PC-3 (cell line): Measurements from ENCODE around the gene MAGEL2. TPM values are rescaled to one million over a fixed set of nuclear protein-coding genes. Genes with fewer than 3 reads are reported as not detected.

ENCODE experiments used
- ATAC-seq: fragments of 200-7000 bp; cut with Tn5 transposase; 2 replicates; pipeline ENCODE4 v1.9.1; 2020; ENCODE audit warnings: mild to moderate bottlenecking, moderate library complexity
- BruUV-seq: library from RNA; stranded (reverse); fragments of 400-500 nt; replicated peaks from 2 replicates; lab custom pipeline; 2021; lab: Mats Ljungman, UMichigan
- CTCF ChIA-PET: fragments of 300-600 bp; sonication (Branson Sonifier 250); formaldehyde crosslinking; loops from one replicate; lab custom pipeline; 2022; ENCODE audit warnings: antibody characterized with exemption; lab: Charles Lee
- POLR2A ChIA-PET: fragments of 300-600 bp; sonication (Branson Sonifier 250); formaldehyde crosslinking; loops from one replicate; lab custom pipeline; 2022; ENCODE audit warnings: antibody characterized with exemption; ENCODE audit not compliant: unreplicated experiment; lab: Charles Lee
- DNase-seq: peaks from one replicate; pipeline ENCODE4 v3.0.0-alpha.2; 2015
- H2AFZ ChIP-seq: fragments of 300-600 bp; sonication (generic); 2 replicates; pipeline ENCODE4 v1.6.0; 2016; ENCODE audit warnings: antibody characterized with exemption, low read length
- H3F3A ChIP-seq: fragments of 300-600 bp; sonication (generic); one replicate; pipeline ENCODE4 v1.6.0; 2017; ENCODE audit warnings: antibody characterized with exemption, low read length, control low read depth, mild to moderate bottlenecking; ENCODE audit not compliant: unreplicated experiment
- H3K27ac ChIP-seq: fragments of 300-600 bp; sonication (generic); 2 replicates; pipeline ENCODE4 v1.5.1; 2016; ENCODE audit warnings: mild to moderate bottlenecking, low read length
- H3K27me3 ChIP-seq: fragments of 300-600 bp; sonication (generic); 2 replicates; pipeline ENCODE4 v1.6.1; 2016; ENCODE audit warnings: low read length, mixed read lengths
- H3K36me3 ChIP-seq: fragments of 300-600 bp; sonication (generic); 2 replicates; pipeline ENCODE4 v1.6.1; 2016; ENCODE audit warnings: low read depth, mixed run types, low read length, mixed read lengths
- H3K4me1 ChIP-seq: fragments of 300-600 bp; sonication (generic); 2 replicates; pipeline ENCODE4 v1.5.1; 2016; ENCODE audit warnings: low read length; ENCODE audit not compliant: insufficient read depth
- H3K4me2 ChIP-seq: fragments of 300-600 bp; sonication (generic); 2 replicates; pipeline ENCODE4 v1.6.0; 2016; ENCODE audit warnings: low read length
- H3K4me3 ChIP-seq: fragments of 300-600 bp; sonication (generic); 2 replicates; pipeline ENCODE4 v1.5.1; 2016; ENCODE audit warnings: mild to moderate bottlenecking, low read length, mixed read lengths
- H3K79me2 ChIP-seq: fragments of 300-600 bp; sonication (generic); 2 replicates; pipeline ENCODE4 v1.6.1; 2017; ENCODE audit warnings: low read length, mixed read lengths
- H3K9ac ChIP-seq: fragments of 300-600 bp; sonication (generic); 2 replicates; pipeline ENCODE4 v1.6.0; 2016; ENCODE audit warnings: mild to moderate bottlenecking, low read length
- H3K9me2 ChIP-seq: fragments of 300-600 bp; sonication (generic); replicated peaks from 2 replicates; pipeline ENCODE4 v1.6.1; 2016; ENCODE audit warnings: mixed run types, low read length, mixed read lengths
- H3K9me3 ChIP-seq: fragments of 300-600 bp; sonication (generic); 2 replicates; pipeline ENCODE4 v1.6.1; 2016; ENCODE audit warnings: low read length, mixed read lengths
- H4K20me1 ChIP-seq: fragments of 300-600 bp; sonication (generic); 2 replicates; pipeline ENCODE4 v1.6.1; 2016; ENCODE audit warnings: low read length, mixed read lengths
- EZH2 ChIP-seq: fragments of 300-600 bp; sonication (generic); IDR thresholded peaks from one replicate; pipeline ENCODE4 v1.6.1; 2017; ENCODE audit warnings: antibody characterized with exemption, mild to moderate bottlenecking, low read length; ENCODE audit not compliant: unreplicated experiment
- EZH2phosphoT487 ChIP-seq: fragments of 300-600 bp; sonication (generic); IDR thresholded peaks from 2 replicates; pipeline ENCODE4 v1.6.1; 2018; ENCODE audit warnings: mild to moderate bottlenecking, antibody characterized with exemption, low read length, borderline replicate concordance
- intact Hi-C: fragments of 100-400 bp; cut with micrococcal nuclease; formaldehyde crosslinking; loops from 2 replicates; pipeline ENCODE4 v1.9.0; 2023
- total RNA-seq: library from RNA; depleted of rRNA; stranded (reverse); fragments of >200 nt; gene quantifications from 2 replicates; pipeline ENCODE4 v1.2.3, GENCODE V29; 2014
- TF ChIP-seq, protein P1 (sequence below): fragments of 300-600 bp; sonication (generic); conservative IDR thresholded peaks from 2 replicates; pipeline ENCODE4 v1.5.1; 2017; ENCODE audit warnings: antibody characterized with exemption, low read depth, mild to moderate bottlenecking, low read length

MAGEL2 gene
- total RNA-seq, 1 experiment from 2014 or later, result not detected

DNA sequence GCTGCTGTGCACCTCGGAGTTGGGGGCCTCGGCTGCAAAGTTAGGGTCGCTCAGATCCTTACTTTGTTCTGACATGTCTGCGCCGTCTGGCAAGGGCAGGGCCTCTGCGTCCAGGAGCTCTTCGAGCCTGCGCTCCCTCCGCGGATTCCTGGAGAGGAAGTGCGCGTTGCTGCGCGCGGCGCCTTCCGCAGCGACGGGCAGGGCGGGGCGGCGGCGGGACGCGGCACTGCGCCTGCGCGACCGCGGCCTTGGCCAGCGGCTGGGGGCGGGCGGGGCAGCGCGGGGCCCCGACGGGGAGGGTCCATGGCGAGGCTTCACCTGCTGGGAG, 39.4 kb upstream of the MAGEL2 start, which contains the start of gene NDN:
NDN (minus strand) TSS at position 163 of the 328 bp plus-strand sequence; CDS start at position 75, 88 bp downstream.
- H3K9me2 ChIP-seq, result no peaks in the 10 kb centered on the region
- DNase-seq (no peak), ATAC-seq (no peak)
- H3K9ac ChIP-seq, result no peak within 1 kb of the TSS
- BruUV-seq, result no TSS peak
- intact Hi-C loops, result no loop called here
- H3K4me1 ChIP-seq, result no peaks in the 10 kb centered on the region
- no peak within 1 kb of the TSS for H3K4me2 ChIP-seq
- ChIA-PET POLR2A (no interaction called here), CTCF (no interaction called here)
- H4K20me1 ChIP-seq, result no peaks in the 10 kb centered on the region
- no peak within 1 kb of the TSS for H3K4me3 ChIP-seq
- H3K36me3 ChIP-seq, result no peaks in the 10 kb centered on the region
- no peaks in the 10 kb centered on the region for H3K79me2 ChIP-seq
- TF ChIP-seq, protein P1, sequence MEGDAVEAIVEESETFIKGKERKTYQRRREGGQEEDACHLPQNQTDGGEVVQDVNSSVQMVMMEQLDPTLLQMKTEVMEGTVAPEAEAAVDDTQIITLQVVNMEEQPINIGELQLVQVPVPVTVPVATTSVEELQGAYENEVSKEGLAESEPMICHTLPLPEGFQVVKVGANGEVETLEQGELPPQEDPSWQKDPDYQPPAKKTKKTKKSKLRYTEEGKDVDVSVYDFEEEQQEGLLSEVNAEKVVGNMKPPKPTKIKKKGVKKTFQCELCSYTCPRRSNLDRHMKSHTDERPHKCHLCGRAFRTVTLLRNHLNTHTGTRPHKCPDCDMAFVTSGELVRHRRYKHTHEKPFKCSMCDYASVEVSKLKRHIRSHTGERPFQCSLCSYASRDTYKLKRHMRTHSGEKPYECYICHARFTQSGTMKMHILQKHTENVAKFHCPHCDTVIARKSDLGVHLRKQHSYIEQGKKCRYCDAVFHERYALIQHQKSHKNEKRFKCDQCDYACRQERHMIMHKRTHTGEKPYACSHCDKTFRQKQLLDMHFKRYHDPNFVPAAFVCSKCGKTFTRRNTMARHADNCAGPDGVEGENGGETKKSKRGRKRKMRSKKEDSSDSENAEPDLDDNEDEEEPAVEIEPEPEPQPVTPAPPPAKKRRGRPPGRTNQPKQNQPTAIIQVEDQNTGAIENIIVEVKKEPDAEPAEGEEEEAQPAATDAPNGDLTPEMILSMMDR, result no peak
- no peak for TF ChIP-seq EZH2
- TF ChIP-seq EZH2phosphoT487, result no peak
- H3F3A ChIP-seq, result no peaks in the 10 kb centered on the region
- H3K27me3 ChIP-seq, result no peaks in the 10 kb centered on the region
- H2AFZ ChIP-seq, result no peak within 1 kb of the TSS
- H3K27ac ChIP-seq, result no peak within 1 kb of the TSS
- peaks cover 4% of the 10 kb centered on the region; the same call in 1 of the 2 replicates for H3K9me3 ChIP-seq

DNA sequence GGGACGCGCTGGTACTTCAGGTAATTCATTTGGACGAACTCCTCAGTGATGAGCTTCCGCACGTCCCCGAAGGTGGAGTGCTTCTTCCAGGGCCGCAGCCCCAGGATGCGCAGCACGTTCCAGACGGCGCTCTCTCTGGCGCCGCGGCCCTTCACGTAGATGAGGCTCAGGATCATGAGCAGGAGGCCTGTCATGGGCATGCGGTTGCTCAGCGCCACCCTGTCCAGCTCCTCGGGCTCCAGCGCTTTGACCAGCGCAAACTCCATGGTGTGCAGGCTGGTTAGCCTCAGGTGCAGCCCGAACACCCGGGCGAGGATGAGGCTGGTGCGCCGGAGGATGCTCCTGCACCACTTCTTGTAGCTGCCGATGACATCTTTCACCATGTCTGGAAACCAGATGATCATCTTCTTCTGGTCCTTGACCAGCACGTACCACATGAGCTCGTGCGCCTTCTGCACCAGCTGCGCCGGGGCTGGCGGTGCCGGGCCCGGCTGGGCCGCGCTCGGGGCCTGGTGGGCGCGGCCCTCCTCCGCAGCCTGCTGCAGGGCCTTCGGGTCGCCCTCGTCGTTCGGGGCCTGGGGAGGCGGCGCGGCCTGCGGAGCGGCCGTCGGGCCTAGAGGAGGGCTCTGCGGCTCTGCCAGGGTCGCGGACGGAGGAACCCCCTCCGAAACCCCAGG, 38.9 kb upstream of the MAGEL2 start:
- no peak overlapping the region for H3K4me3 ChIP-seq
- TF ChIP-seq, protein P1, result no peak
- TF ChIP-seq EZH2 (no peak), EZH2phosphoT487 (no peak)
- BruUV-seq, result no TSS peak
- H3K9me2 ChIP-seq, result no peaks in the 10 kb centered on the region
- H3K9me3 ChIP-seq, result peaks cover 4% of the 10 kb centered on the region; the same call in 1 of the 2 replicates
- POLR2A ChIA-PET, result no interaction called here
- no peak overlapping the region for H3K4me2 ChIP-seq
- no peaks in the 10 kb centered on the region for H3F3A ChIP-seq
- DNase-seq (no peak), ATAC-seq (no peak)
- H2AFZ ChIP-seq, result no peak overlapping the region
- no peaks in the 10 kb centered on the region for H3K4me1 ChIP-seq
- CTCF ChIA-PET, result no interaction called here
- intact Hi-C loops, result no loop called here
- H3K27ac ChIP-seq, result no peak overlapping the region
- H3K79me2 ChIP-seq, result no peaks in the 10 kb centered on the region
- no peaks in the 10 kb centered on the region for H3K27me3 ChIP-seq
- H3K36me3 ChIP-seq, result no peaks in the 10 kb centered on the region
- H4K20me1 ChIP-seq, result no peaks in the 10 kb centered on the region
- no peak overlapping the region for H3K9ac ChIP-seq

DNA sequence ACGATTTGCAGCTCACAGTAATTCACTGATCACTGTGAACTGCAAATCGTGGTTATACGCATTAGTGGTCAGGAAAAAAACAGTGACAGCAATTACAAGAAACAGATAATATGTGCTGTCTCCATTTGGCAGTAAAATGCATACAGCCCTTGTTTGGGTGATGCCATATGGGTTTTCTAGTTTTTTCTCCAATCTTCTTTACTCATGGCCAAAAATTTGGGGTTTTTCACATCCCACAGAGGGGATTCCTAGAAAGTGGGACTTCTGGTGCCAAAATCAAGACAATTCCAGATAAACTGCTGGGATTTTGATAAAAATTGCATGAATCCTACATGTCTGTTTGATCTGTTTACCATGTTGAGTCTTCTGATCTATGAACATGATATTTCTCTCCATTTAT, 23.8 kb upstream of the MAGEL2 start:
- Histone ChIP-seq H3K27me3 (no peaks in the 10 kb centered on the region), H3K36me3 (no peaks in the 10 kb centered on the region), H2AFZ (no peak overlapping the region), H4K20me1 (no peaks in the 10 kb centered on the region), H3K27ac (no peak overlapping the region), H3F3A (no peaks in the 10 kb centered on the region), H3K9me2 (no peaks in the 10 kb centered on the region), H3K9ac (no peak overlapping the region), H3K4me3 (no peak overlapping the region), H3K79me2 (no peaks in the 10 kb centered on the region), H3K9me3 (0 out of 2 replicates have a peak, but pooled peaks cover 4% of the 10 kb centered on the region), H3K4me1 (no peaks in the 10 kb centered on the region), H3K4me2 (no peak overlapping the region)
- ChIA-PET POLR2A (no interaction called here), CTCF (no interaction called here)
- TF ChIP-seq EZH2phosphoT487 (no peak), EZH2 (no peak)
- TF ChIP-seq, protein P1, result no peak
- intact Hi-C loops, result no loop called here
- no peak for ATAC-seq
- no peak for DNase-seq
- no TSS peak for BruUV-seq
